Measurements from ENCODE around the gene PAK2. TPM values are rescaled to one million over a fixed set of nuclear protein-coding genes. Genes with fewer than 3 reads are reported as not detected.
A peak's percentile ranks its signal among the peaks of the same experiment; 100 is the strongest.
"Not testable (repeated sequence)": the region's sequence is repeated elsewhere in the genome, so short reads cannot be mapped to it uniquely, and the experiment has no call there.

Gene PAK2
- total RNA-seq, 1 donor from 2014 or later, result 53.6 TPM

GRCh38 chr3:196737655-196738054 is 2.0 kb upstream of the PAK2 start:
- Histone ChIP-seq H3K79me2 (ENCODE audit: low read depth) (peaks cover 28% of the 10 kb centered on the region), H3F3A (ENCODE audit: low read depth) (peaks cover 23% of the 10 kb centered on the region), H3K9me3 (ENCODE audit: low read depth) (no peaks in the 10 kb centered on the region), H3K27me3 (no peaks in the 10 kb centered on the region), H3K9ac (no peak overlapping the region), H3K4me2 (no peak overlapping the region), H3K27ac (no peak overlapping the region), H3K36me3 (no peaks in the 10 kb centered on the region), H2AFZ (replicated peaks) (no peak overlapping the region), H3K4me3 (no peak overlapping the region), H4K20me1 (ENCODE audit: low read depth) (peaks cover 15% of the 10 kb centered on the region), H3K4me1 (peaks cover 8% of the 10 kb centered on the region)
- no peak overlapping the region for H3K4me3 Mint-ChIP-seq
- peaks cover 5% of the 10 kb centered on the region for H3K27me3 Mint-ChIP-seq (ENCODE audit: insufficient read depth, low read depth)
- H3K27ac Mint-ChIP-seq, result no peak overlapping the region
- H3K36me3 Mint-ChIP-seq, result peaks cover 27% of the 10 kb centered on the region
- TF ChIP-seq EZH2 (IDR thresholded peaks at IDR 0.05) (no peak), EZH2phosphoT487 (IDR thresholded peaks at IDR 0.05) (no peak)
- TF ChIP-seq, protein P1, sequence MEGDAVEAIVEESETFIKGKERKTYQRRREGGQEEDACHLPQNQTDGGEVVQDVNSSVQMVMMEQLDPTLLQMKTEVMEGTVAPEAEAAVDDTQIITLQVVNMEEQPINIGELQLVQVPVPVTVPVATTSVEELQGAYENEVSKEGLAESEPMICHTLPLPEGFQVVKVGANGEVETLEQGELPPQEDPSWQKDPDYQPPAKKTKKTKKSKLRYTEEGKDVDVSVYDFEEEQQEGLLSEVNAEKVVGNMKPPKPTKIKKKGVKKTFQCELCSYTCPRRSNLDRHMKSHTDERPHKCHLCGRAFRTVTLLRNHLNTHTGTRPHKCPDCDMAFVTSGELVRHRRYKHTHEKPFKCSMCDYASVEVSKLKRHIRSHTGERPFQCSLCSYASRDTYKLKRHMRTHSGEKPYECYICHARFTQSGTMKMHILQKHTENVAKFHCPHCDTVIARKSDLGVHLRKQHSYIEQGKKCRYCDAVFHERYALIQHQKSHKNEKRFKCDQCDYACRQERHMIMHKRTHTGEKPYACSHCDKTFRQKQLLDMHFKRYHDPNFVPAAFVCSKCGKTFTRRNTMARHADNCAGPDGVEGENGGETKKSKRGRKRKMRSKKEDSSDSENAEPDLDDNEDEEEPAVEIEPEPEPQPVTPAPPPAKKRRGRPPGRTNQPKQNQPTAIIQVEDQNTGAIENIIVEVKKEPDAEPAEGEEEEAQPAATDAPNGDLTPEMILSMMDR (IDR thresholded peaks at IDR 0.05), result no peak
- DNase-seq (ENCODE audit: low spot score), result no peak
- peaks cover 4% of the 10 kb centered on the region for H3K9me3 Mint-ChIP-seq
- H3K4me1 Mint-ChIP-seq, result peaks cover 10% of the 10 kb centered on the region

DNA sequence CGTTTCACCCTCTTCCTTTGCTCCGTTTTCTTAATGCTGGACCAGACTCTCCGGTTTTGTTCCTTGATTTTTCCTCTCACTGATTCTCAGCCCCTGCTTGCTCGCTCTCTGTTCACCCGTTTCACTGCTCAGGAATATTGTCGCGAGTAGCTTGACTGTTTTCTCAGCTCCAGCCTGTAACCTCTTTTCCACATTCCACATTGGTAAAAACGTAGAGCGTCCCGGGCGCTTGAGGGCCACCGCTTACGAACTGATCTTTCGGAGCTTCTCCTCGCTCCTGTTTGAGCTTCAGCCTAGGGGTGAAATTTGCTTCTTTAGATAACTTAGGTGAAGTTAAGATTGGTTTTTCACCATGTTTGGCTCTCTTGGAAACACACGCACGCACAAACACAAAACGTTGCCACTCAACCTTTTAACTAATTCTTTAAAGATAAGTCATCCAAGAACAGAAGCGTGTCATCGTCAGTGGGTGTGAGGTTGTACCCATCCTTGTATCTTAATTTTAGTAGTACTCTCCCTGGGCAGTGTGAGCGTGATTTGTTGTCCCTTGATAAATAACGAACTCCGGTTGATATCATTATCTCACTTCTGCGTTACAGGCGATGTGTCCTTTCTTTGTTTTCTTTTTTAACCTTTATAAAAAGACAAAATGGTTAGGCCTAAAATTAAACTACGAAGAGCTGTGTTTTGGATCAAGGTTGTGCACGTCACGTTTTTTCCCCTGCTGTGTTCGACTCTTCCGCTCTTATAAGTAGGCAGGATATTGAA is 1.0 kb downstream of the PAK2 start:
- Histone ChIP-seq H3F3A (ENCODE audit: low read depth) (peaks cover 23% of the 10 kb centered on the region), H3K4me2 (peak overlapping the region; percentile 93), H3K27ac (peak overlapping the region; percentile 96), H2AFZ (replicated peaks) (peak overlapping the region; percentile 59), H3K4me3 (peak overlapping the region; percentile 90), H3K79me2 (ENCODE audit: low read depth) (peaks cover 58% of the 10 kb centered on the region), H3K36me3 (no peaks in the 10 kb centered on the region), H3K4me1 (peaks cover 8% of the 10 kb centered on the region), H3K9ac (peak overlapping the region; percentile 93), H3K9me3 (ENCODE audit: low read depth) (no peaks in the 10 kb centered on the region), H3K27me3 (no peaks in the 10 kb centered on the region), H4K20me1 (ENCODE audit: low read depth) (peaks cover 29% of the 10 kb centered on the region)
- Mint-ChIP-seq H3K27ac (peak overlapping the region; percentile 97), H3K36me3 (peaks cover 22% of the 10 kb centered on the region), H3K9me3 (peaks cover 10% of the 10 kb centered on the region), H3K4me3 (peak overlapping the region; percentile 99), H3K4me1 (peaks cover 10% of the 10 kb centered on the region), H3K27me3 (ENCODE audit: insufficient read depth, low read depth) (peaks cover 7% of the 10 kb centered on the region)
- TF ChIP-seq, protein P1 (IDR thresholded peaks at IDR 0.05), result no peak
- no peak for TF ChIP-seq EZH2phosphoT487 (IDR thresholded peaks at IDR 0.05)
- no peak for TF ChIP-seq EZH2 (IDR thresholded peaks at IDR 0.05)
- DNase-seq (ENCODE audit: low spot score), result peak; percentile 69

GRCh38 chr3:196741249-196741889 is 1.7 kb downstream of the PAK2 start:
- peaks cover 65% of the 10 kb centered on the region for H3K79me2 ChIP-seq (ENCODE audit: low read depth)
- no peak for TF ChIP-seq EZH2phosphoT487 (IDR thresholded peaks at IDR 0.05)
- TF ChIP-seq, protein P1 (IDR thresholded peaks at IDR 0.05), result no peak
- no peak for TF ChIP-seq EZH2 (IDR thresholded peaks at IDR 0.05)
- H3K9me3 ChIP-seq (ENCODE audit: low read depth), result no peaks in the 10 kb centered on the region
- DNase-seq (ENCODE audit: low spot score), result no peak
- peaks cover 32% of the 10 kb centered on the region for H4K20me1 ChIP-seq (ENCODE audit: low read depth)
- H3K27me3 Mint-ChIP-seq (ENCODE audit: insufficient read depth, low read depth), result peaks cover 7% of the 10 kb centered on the region
- H3K36me3 ChIP-seq, result peaks cover 6% of the 10 kb centered on the region
- H3K4me3 ChIP-seq, result peak overlapping the region; percentile 90
- peaks cover 15% of the 10 kb centered on the region for H3K9me3 Mint-ChIP-seq
- peak overlapping the region; percentile 99 for H3K4me3 Mint-ChIP-seq
- peaks cover 23% of the 10 kb centered on the region for H3F3A ChIP-seq (ENCODE audit: low read depth)
- peak overlapping the region; percentile 97 for H3K27ac Mint-ChIP-seq
- H3K9ac ChIP-seq, result peak overlapping the region; percentile 93
- peak overlapping the region; percentile 93 for H3K4me2 ChIP-seq
- no peaks in the 10 kb centered on the region for H3K27me3 ChIP-seq
- H3K4me1 ChIP-seq, result peaks cover 8% of the 10 kb centered on the region
- peaks cover 10% of the 10 kb centered on the region for H3K4me1 Mint-ChIP-seq
- peaks cover 26% of the 10 kb centered on the region for H3K36me3 Mint-ChIP-seq
- H3K27ac ChIP-seq, result no peak overlapping the region
- no peak overlapping the region for H2AFZ ChIP-seq (replicated peaks)

DNA sequence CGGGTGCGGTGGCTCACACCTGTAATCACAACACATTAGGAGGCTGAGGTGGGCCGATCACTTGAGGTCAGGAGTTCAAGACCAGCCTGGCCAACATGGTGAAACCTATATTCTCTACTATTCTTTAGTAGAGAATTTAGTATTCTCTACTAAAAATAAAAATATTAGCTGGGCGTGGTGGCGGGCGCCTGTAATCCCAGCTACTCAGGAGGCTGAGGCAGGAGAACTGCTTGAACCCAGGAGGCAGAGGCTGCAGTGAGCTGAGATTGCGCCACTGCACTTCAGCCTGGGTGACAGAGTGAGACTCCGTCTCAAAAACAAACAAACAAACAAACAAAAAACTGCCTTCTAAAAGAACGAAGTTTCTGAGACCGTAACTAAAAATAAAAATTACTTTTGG is 3.9 kb downstream of the PAK2 start:
- H3K4me3 Mint-ChIP-seq; H3K27ac ChIP-seq; H3K9me3 ChIP-seq (ENCODE audit: low read depth); H3K9ac ChIP-seq; DNase-seq (ENCODE audit: low spot score); H3K27me3 Mint-ChIP-seq (ENCODE audit: insufficient read depth, low read depth); H3K4me3 ChIP-seq; H3K4me2 ChIP-seq; H3K4me1 Mint-ChIP-seq; H2AFZ ChIP-seq (replicated peaks); H3K4me1 ChIP-seq; H3K27me3 ChIP-seq; H3K27ac Mint-ChIP-seq: not testable (repeated sequence)
- Mint-ChIP-seq H3K36me3 (peaks cover 33% of the 10 kb centered on the region), H3K9me3 (peaks cover 26% of the 10 kb centered on the region)
- Histone ChIP-seq H3K36me3 (peaks cover 13% of the 10 kb centered on the region), H4K20me1 (ENCODE audit: low read depth) (peaks cover 45% of the 10 kb centered on the region), H3K79me2 (ENCODE audit: low read depth) (peaks cover 87% of the 10 kb centered on the region), H3F3A (ENCODE audit: low read depth) (peaks cover 20% of the 10 kb centered on the region)

All from neural progenitor cell (in vitro differentiated cells).